Measurements from ENCODE around the gene DYNC1H1. TPM values are rescaled to one million over a fixed set of nuclear protein-coding genes. Genes with fewer than 3 reads are reported as not detected.
"Not testable (repeated sequence)": the region's sequence is repeated elsewhere in the genome, so short reads cannot be mapped to it uniquely, and the experiment has no call there.

Gene DYNC1H1
- total and polyA plus RNA-seq, 2 donors: 195 to 377 TPM

DNA sequence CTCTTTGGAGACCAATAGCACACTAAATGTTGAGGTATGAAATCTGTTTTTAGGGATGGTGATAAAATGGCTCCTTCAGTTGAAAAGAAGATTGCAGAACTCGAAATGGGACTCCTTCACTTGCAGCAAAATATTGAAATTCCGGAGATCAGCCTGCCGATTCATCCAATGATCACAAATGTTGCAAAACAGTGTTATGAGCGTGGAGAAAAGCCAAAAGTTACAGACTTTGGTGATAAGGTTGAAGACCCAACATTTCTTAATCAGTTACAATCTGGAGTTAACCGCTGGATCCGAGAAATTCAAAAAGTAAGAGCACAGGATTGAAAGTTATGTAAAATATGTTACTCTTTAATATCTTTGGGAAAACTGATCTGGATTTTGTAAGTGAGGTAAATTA lies 15.3 kb downstream of the DYNC1H1 start:
- no peak overlapping the region for H3K27ac ChIP-seq (ENCODE audit: low read depth)

DNA sequence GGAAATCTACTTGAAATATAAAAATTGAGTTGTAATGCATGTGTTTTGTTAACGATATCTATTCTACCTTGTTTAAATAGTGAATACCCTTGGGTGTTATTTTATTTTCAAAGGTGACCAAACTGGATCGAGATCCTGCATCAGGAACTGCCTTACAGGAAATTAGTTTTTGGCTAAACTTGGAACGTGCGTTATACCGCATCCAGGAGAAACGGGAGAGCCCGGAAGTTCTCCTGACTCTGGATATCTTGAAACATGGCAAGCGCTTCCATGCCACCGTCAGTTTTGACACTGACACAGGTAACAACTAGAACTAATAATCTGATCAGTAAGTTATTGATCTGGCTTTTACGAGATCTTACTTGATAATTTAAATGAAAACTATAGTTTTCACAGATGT lies 15.9 kb downstream of the DYNC1H1 start:
- H3K4me3 ChIP-seq (ENCODE audit: low read depth, low read length): no peak overlapping the region
- 87% methylated on average over 10 of the region's 10 CpGs for WGBS
- H3K27ac ChIP-seq (ENCODE audit: low read depth): no peak overlapping the region
- H3K36me3 ChIP-seq (ENCODE audit: insufficient read depth): peaks cover 9% of the 10 kb centered on the region
- no peak for DNase-seq (ENCODE audit: extremely low spot score)
- no peaks in the 10 kb centered on the region for H3K4me1 ChIP-seq (ENCODE audit: insufficient read depth)

More for the DNA sequence above, 15.3 kb downstream of the DYNC1H1 start:
- Histone ChIP-seq H3K36me3 (ENCODE audit: insufficient read depth) (peaks cover 9% of the 10 kb centered on the region), H3K4me1 (ENCODE audit: insufficient read depth) (no peaks in the 10 kb centered on the region), H3K4me3 (ENCODE audit: low read depth, low read length) (no peak overlapping the region)
- DNase-seq (ENCODE audit: extremely low spot score): no peak
- WGBS: 85% methylated on average over 6 of the region's 6 CpGs

DNA sequence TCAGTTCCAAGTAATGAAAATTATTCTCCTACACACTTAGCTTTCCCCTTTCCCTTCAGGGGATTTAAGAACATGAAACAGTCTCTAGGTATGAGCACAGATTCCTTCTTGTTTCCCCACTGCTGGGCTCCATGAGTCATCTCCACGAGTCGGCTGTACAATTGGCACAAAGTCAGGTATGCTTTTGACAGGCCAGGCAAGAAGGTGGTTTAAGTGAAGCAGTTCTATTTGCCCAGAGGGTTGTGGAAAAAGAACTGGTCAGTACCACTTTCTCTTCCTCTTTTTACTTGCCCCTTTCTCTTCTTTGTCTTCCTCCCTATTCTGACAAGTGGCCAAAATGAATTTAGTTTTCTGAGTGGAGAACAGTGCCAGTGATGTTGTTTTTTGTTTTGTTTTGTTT lies 16.3 kb downstream of the DYNC1H1 start:
- peaks cover 9% of the 10 kb centered on the region for H3K36me3 ChIP-seq (ENCODE audit: insufficient read depth)
- H3K27ac ChIP-seq (ENCODE audit: low read depth): no peak overlapping the region
- 7% methylated on average over 2 of the region's 2 CpGs for WGBS
- H3K4me1 ChIP-seq (ENCODE audit: insufficient read depth): no peaks in the 10 kb centered on the region
- DNase-seq (ENCODE audit: extremely low spot score): no peak
- no peak overlapping the region for H3K4me3 ChIP-seq (ENCODE audit: low read depth, low read length)

DNA sequence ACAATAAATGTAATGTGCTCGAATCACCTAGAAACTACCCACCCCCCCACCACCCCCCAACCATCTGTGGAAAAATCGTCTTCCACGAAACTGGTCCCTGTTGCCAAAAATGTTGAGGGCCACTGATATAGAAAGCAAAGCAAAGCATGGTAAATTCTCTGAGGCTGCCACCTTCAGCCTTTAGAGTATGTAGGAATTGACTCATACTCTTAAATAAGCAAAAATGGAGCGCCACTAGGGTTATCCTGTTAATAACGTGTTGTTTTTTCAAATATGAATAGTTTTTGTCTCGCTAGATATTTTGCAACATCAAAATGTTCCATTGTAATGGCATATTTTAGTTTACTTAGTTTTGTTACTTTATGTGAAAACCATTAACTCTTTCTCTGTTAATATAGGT lies 18.2 kb downstream of the DYNC1H1 start:
- no peak overlapping the region for H3K27ac ChIP-seq (ENCODE audit: low read depth)

DNA sequence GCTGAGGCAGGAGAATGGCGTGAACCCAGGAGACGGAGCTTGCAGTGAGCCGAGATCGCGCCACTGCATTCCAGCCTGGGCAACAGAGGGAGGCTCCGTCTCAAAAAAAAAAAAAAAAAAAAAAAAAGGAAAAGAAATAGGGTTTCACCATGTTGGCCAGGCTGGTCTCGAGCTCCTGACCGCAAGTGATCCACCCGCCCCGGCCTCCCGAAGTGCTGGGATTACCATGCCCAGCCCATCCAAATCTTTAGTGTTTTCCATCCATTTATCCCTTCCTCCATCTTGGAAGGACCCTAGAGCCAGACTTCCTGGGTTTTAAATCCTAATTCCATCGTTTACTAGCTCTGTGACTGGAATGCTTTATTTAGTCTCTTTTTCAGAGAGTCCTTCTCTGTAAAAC lies 20.5 kb downstream of the DYNC1H1 start:
- H3K36me3 ChIP-seq (ENCODE audit: insufficient read depth): not testable (repeated sequence)
- WGBS: 89% methylated on average over 10 of the region's 12 CpGs

More for the DNA sequence above, 18.2 kb downstream of the DYNC1H1 start:
- Histone ChIP-seq H3K4me1 (ENCODE audit: insufficient read depth) (no peaks in the 10 kb centered on the region), H3K36me3 (ENCODE audit: insufficient read depth) (peaks cover 9% of the 10 kb centered on the region), H3K4me3 (ENCODE audit: low read depth, low read length) (no peak overlapping the region)
- 81% methylated on average over 6 of the region's 6 CpGs for WGBS
- DNase-seq (ENCODE audit: extremely low spot score): no peak

DNA sequence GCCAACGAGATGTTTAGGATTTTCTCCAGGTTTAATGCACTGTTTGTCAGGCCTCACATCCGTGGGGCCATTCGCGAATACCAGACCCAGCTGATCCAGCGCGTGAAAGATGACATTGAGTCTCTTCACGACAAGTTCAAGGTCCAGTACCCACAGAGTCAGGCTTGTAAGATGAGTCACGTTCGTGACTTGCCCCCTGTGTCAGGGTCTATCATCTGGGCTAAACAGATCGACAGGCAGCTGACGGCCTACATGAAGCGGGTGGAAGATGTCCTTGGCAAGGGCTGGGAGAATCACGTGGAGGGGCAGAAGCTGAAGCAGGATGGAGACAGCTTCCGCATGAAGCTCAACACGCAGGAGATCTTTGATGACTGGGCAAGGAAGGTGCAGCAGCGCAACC lies 21.6 kb downstream of the DYNC1H1 start:
- Histone ChIP-seq H3K36me3 (ENCODE audit: insufficient read depth) (peaks cover 8% of the 10 kb centered on the region), H3K4me1 (ENCODE audit: insufficient read depth) (no peaks in the 10 kb centered on the region), H3K27ac (ENCODE audit: low read depth) (no peak overlapping the region), H3K4me3 (ENCODE audit: low read depth, low read length) (no peak overlapping the region)
- 93% methylated on average over 16 of the region's 16 CpGs for WGBS
- no peak for DNase-seq (ENCODE audit: extremely low spot score)

More for the DNA sequence above, 20.5 kb downstream of the DYNC1H1 start:
- not testable (repeated sequence) for H3K4me1 ChIP-seq (ENCODE audit: insufficient read depth); H3K27ac ChIP-seq (ENCODE audit: low read depth); DNase-seq (ENCODE audit: extremely low spot score); H3K4me3 ChIP-seq (ENCODE audit: low read depth, low read length)

DNA sequence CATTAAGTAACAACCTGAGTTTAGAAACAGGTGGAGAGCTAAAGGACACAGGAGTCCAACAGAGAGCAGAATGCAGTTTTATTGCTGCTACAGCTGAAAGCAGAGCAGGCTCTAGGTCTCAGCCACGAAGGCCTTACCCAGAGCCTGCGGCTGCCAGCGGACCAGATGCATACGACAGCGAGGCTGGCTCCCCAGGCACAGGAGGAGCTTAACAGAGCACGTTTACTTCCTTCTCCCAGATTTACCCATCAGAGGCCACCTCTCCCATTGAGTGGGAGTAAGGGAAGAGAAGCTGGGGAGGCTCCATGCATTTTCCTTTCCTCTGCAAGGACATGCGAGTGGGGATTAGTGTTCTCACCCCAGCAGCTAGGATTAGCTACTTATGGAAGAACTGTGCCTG lies 22.6 kb downstream of the DYNC1H1 start:
- no peak for DNase-seq (ENCODE audit: extremely low spot score)
- WGBS: 88% methylated on average over 7 of the region's 7 CpGs
- Histone ChIP-seq H3K4me1 (ENCODE audit: insufficient read depth) (no peaks in the 10 kb centered on the region), H3K36me3 (ENCODE audit: insufficient read depth) (peaks cover 8% of the 10 kb centered on the region), H3K27ac (ENCODE audit: low read depth) (no peak overlapping the region), H3K4me3 (ENCODE audit: low read depth, low read length) (no peak overlapping the region)

DNA sequence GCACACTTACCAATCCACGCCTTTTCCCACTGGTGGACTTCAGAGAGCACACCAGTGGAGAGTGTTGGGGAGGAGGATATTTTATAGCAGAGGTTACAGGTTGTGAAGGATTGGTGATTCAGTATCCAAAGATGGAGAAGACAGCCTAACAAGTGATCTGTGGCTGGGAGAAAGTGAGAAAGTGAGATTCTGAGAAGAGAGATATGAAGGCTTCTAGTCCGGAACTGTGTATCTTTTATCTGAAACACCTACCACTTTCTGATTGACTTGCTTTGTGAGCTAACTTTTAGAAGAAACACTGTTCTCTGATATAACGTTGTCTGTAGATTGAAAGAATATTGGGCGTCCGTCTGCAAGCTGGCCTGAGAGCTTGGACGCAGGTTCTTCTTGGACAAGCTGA lies 24.0 kb downstream of the DYNC1H1 start:
- Histone ChIP-seq H3K4me1 (ENCODE audit: insufficient read depth) (no peaks in the 10 kb centered on the region), H3K4me3 (ENCODE audit: low read depth, low read length) (no peak overlapping the region), H3K27ac (ENCODE audit: low read depth) (no peak overlapping the region), H3K36me3 (ENCODE audit: insufficient read depth) (peaks cover 8% of the 10 kb centered on the region)
- DNase-seq (ENCODE audit: extremely low spot score): no peak
- WGBS: 83% methylated on average over 6 of the region's 6 CpGs

DNA sequence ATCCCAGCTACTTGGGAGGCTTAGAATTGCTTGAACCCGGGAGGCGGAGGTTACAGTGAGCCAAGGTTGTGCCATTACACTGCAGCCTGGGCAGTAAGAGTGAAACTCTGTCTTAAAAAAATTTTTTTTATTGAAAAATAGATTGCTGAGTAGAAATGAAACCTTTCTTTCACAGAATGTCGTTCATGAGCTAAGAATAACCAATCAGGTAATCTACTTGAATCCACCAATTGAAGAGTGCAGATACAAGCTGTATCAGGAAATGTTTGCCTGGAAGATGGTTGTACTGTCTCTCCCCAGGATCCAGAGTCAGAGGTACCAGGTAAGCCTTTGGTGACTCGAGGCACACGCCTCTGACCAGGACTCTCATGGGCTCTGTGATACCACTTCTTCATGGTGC lies 27.0 kb downstream of the DYNC1H1 start:
- DNase-seq (ENCODE audit: extremely low spot score): no peak
- Histone ChIP-seq H3K4me3 (ENCODE audit: low read depth, low read length) (no peak overlapping the region), H3K36me3 (ENCODE audit: insufficient read depth) (peaks cover 6% of the 10 kb centered on the region), H3K4me1 (ENCODE audit: insufficient read depth) (no peaks in the 10 kb centered on the region), H3K27ac (ENCODE audit: low read depth) (no peak overlapping the region)
- WGBS: 81% methylated on average over 5 of the region's 5 CpGs

DNA sequence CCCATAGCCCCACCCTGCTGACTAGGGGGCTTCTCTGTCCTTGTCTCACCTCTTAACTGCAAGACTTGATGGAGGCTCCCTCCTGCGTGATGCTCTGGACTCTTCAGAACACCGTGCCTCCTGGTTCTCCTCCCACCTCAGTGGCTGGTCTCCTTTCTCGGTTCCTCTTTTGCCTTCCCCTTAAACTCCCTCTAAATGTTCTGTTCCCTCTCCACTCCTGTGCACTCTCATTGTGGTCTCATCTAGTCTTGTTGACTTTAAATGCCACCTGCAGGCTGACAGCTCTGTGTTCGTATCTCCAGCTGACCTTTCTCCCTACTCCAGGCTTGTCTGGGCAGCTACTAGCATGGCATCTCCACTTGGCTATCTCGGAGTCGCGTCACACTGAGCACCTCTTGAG lies 28.3 kb downstream of the DYNC1H1 start:
- DNase-seq (ENCODE audit: extremely low spot score): no peak

DNA sequence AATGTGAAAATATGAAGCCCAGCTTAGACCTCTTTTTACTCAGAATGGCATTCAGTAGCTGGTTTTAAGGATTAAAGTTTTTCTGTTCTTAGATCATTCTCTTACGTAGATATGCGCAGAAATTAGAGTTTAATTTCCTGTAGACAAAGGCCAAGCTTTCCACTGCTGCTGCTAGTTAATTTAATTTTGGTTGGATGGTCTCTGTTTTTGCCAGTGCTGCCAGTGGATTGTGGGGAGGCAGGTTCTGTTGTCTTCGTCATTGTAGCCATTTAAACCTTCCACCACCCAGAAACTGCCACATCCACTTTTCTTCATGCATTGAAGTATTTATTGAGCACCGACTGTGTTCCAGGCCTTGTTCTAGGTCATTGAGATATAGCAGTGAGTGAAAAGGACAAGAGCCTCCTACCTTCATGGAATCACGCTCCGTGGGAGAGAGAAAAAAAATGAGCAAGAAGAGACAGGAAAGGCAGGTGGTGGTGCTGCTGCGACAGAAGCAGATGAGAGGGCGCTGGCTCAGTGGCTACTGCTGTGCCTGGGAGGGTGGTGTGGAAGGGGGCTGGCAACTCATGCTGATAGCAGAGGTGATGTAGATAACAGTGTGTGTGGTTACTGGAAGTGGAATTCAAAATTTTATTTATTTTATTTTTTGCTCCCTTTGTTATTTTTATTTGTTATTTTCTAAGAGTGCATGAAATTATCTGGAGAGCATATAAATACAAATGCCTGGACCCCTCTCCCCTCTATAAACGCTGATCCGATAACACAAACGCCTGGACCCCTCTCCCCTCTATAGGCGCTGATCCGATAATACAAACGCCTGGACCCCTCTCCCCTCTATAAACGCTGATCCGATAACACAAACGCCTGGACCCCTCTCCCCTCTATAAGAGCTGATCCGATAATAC lies 33.3 kb downstream of the DYNC1H1 start:
- no peak overlapping the region for H3K27ac ChIP-seq (ENCODE audit: low read depth)
- no peak for DNase-seq (ENCODE audit: extremely low spot score)
- peaks cover 17% of the 10 kb centered on the region for H3K36me3 ChIP-seq (ENCODE audit: insufficient read depth)
- H3K4me3 ChIP-seq (ENCODE audit: low read depth, low read length): no peak overlapping the region
- WGBS: 91% methylated on average over 18 of the region's 18 CpGs
- H3K4me1 ChIP-seq (ENCODE audit: insufficient read depth): no peaks in the 10 kb centered on the region

More for the DNA sequence above, 28.3 kb downstream of the DYNC1H1 start:
- H3K27ac ChIP-seq (ENCODE audit: low read depth): no peak overlapping the region
- H3K4me3 ChIP-seq (ENCODE audit: low read depth, low read length): no peak overlapping the region
- H3K4me1 ChIP-seq (ENCODE audit: insufficient read depth): no peaks in the 10 kb centered on the region
- WGBS: 85% methylated on average over 7 of the region's 7 CpGs
- peaks cover 8% of the 10 kb centered on the region for H3K36me3 ChIP-seq (ENCODE audit: insufficient read depth)

DNA sequence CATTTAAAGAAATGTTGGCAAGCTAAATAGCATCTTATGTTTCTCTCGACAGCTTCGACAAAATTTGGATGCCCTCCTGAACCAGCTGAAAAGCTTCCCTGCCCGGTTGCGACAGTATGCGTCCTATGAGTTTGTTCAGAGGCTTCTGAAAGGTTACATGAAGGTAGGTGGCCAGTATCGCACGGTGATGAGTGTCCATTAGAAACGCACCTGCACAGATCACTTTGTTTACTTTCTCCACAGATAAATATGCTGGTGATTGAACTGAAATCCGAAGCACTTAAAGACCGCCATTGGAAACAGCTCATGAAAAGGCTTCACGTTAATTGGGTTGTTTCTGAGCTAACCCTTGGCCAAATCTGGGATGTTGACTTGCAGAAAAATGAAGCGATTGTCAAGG lies 36.5 kb downstream of the DYNC1H1 start:
- peaks cover 24% of the 10 kb centered on the region for H3K36me3 ChIP-seq (ENCODE audit: insufficient read depth)
- DNase-seq (ENCODE audit: extremely low spot score): no peak
- no peaks in the 10 kb centered on the region for H3K4me1 ChIP-seq (ENCODE audit: insufficient read depth)
- H3K4me3 ChIP-seq (ENCODE audit: low read depth, low read length): no peak overlapping the region
- 92% methylated on average over 12 of the region's 12 CpGs for WGBS
- no peak overlapping the region for H3K27ac ChIP-seq (ENCODE audit: low read depth)

DNA sequence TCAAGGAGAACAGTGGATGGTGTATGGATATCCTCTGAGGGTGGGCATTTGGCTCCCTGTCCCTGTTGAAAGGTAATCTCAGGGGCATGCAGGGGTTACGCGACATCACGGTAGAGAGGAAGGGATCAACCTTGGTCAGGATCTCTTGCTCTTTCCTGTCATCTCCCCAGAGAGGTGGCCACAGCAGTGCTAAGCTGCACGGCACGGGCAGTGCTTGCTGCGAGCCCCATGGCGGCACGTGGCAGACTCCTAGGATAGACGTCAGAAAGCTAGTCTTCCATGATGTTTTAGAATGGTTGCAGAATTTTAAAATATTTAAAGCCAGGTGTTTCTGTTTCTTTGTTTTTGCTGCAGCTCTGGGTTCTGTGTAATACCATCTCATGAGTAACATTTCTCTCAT lies 41.0 kb downstream of the DYNC1H1 start:
- 86% methylated on average over 9 of the region's 9 CpGs for WGBS
- DNase-seq (ENCODE audit: extremely low spot score): no peak
- H3K36me3 ChIP-seq (ENCODE audit: insufficient read depth): peaks cover 16% of the 10 kb centered on the region

DNA sequence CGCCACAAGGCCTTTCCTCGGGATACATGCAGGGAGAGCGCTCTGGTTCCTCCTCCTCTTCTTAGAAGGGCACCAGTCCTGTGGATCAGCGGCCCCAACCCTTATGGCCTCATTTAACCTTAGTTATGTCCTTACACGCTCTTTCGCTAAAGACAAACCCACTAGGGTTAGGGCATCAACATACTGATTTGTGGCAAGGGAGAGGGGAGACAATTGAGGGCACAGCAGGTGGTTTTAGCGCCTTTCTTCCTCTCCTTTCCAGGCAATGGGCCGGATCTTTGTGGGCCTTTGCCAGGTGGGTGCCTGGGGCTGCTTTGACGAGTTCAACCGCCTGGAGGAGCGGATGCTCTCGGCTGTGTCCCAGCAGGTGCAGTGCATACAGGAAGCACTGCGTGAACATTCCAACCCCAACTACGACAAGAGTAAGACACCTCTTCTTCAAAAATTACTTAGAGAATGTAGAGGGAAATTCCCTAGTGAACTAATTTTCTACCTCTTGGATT lies 43.6 kb downstream of the DYNC1H1 start:
- WGBS: 93% methylated on average over 14 of the region's 14 CpGs
- DNase-seq (ENCODE audit: extremely low spot score): no peak
- Histone ChIP-seq H3K4me3 (ENCODE audit: low read depth, low read length) (no peak overlapping the region), H3K4me1 (ENCODE audit: insufficient read depth) (no peaks in the 10 kb centered on the region), H3K36me3 (ENCODE audit: insufficient read depth) (peaks cover 11% of the 10 kb centered on the region), H3K27ac (ENCODE audit: low read depth) (no peak overlapping the region)

More for the DNA sequence above, 41.0 kb downstream of the DYNC1H1 start:
- H3K27ac ChIP-seq (ENCODE audit: low read depth): no peak overlapping the region
- no peaks in the 10 kb centered on the region for H3K4me1 ChIP-seq (ENCODE audit: insufficient read depth)
- H3K4me3 ChIP-seq (ENCODE audit: low read depth, low read length): no peak overlapping the region
